GM18519 (cell line): ENCODE data around the gene JADE2.

Experiments
- ATAC-seq: cut with Tn5 transposase; IDR thresholded peaks from one replicate; pipeline ENCODE4 v1.9.1; 2021; ENCODE audit warnings: mild to moderate bottlenecking, moderate library complexity; ENCODE audit not compliant: unreplicated experiment, low FRiP score

Gene JADE2

GRCh38 chr5:134527156-134527960 is 1.9 kb downstream of the JADE2 start:
- no peak for ATAC-seq

GRCh38 chr5:134527961-134528424 is 2.5 kb downstream of the JADE2 start:
- no peak for ATAC-seq

GRCh38 chr5:134528556-134528955 is 3.1 kb downstream of the JADE2 start:
- no peak for ATAC-seq

- ATAC-seq: no peak
Observed at GRCh38 chr5:134529460-134529859, 4.0 kb downstream of the JADE2 start.

GRCh38 chr5:134530301-134531077 is 5.0 kb downstream of the JADE2 start:
- no peak for ATAC-seq

- no peak for ATAC-seq
Observed at GRCh38 chr5:134533115-134533815, 7.8 kb downstream of the JADE2 start.

- no peak for ATAC-seq
Observed at GRCh38 chr5:134534058-134534725, 8.7 kb downstream of the JADE2 start.

- ATAC-seq: no peak
Observed at GRCh38 chr5:134534726-134535110, 9.2 kb downstream of the JADE2 start.

- ATAC-seq: no peak
Observed at GRCh38 chr5:134536876-134537275, 11.4 kb downstream of the JADE2 start.

GRCh38 chr5:134537297-134537696 is 11.8 kb downstream of the JADE2 start:
- ATAC-seq: no peak

- ATAC-seq: no peak
Observed at GRCh38 chr5:134538296-134538695, 12.8 kb downstream of the JADE2 start.

- ATAC-seq: no peak
Observed at GRCh38 chr5:134539732-134540131, 14.3 kb downstream of the JADE2 start.

GRCh38 chr5:134540747-134541733 is 15.6 kb downstream of the JADE2 start:
- no peak for ATAC-seq

GRCh38 chr5:134541736-134542376 is 16.4 kb downstream of the JADE2 start:
- no peak for ATAC-seq

- ATAC-seq: no peak
Observed at GRCh38 chr5:134543820-134544614, 18.5 kb downstream of the JADE2 start.

GRCh38 chr5:134545070-134545868 is 19.8 kb downstream of the JADE2 start:
- ATAC-seq: no peak

GRCh38 chr5:134547066-134547465 is 21.6 kb downstream of the JADE2 start:
- ATAC-seq: no peak
